SU-DHL-6 (cell line): ENCODE measurements around the gene LHFPL3.

ENCODE experiments used
- H2AFZ ChIP-seq: fragments of 200-600 bp; sonication (generic); 2 replicates; pipeline ENCODE4 v1.6.1; 2014; ENCODE audit warnings: low read depth, mild to moderate bottlenecking, moderate library complexity, mixed read lengths, antibody characterized with exemption, low read length; ENCODE audit not compliant: severe bottlenecking
- H3F3A ChIP-seq: fragments of 200-600 bp; shearing (Covaris generic); 2 replicates; pipeline ENCODE4 v1.6.0; 2016; ENCODE audit warnings: antibody characterized with exemption, mild to moderate bottlenecking; ENCODE audit not compliant: insufficient read depth
- H3K27ac ChIP-seq: fragments of 200-600 bp; sonication (generic); 2 replicates; pipeline ENCODE4 v1.5.1; 2016; ENCODE audit warnings: low read depth, mild to moderate bottlenecking, low read length, moderate library complexity, mixed read lengths
- H3K27me3 ChIP-seq: fragments of 200-600 bp; sonication (generic), shearing (Covaris generic); 2 replicates; pipeline ENCODE4 v1.6.0; 2014; ENCODE audit warnings: mild to moderate bottlenecking, low read length
- H3K36me3 ChIP-seq: fragments of 200-600 bp; sonication (generic); 2 replicates; pipeline ENCODE4 v1.6.1; 2014; ENCODE audit warnings: mild to moderate bottlenecking, low read length, mixed read lengths
- H3K4me2 ChIP-seq: fragments of 300-600, 200-600 bp; shearing (Covaris generic), sonication (generic); 2 replicates; pipeline ENCODE4 v1.6.0; 2014; ENCODE audit warnings: low read length, low read depth, mild to moderate bottlenecking; ENCODE audit not compliant: poor library complexity, severe bottlenecking
- H3K4me3 ChIP-seq: fragments of 200-600 bp; sonication (generic); 2 replicates; pipeline ENCODE4 v1.5.1; 2014; ENCODE audit warnings: antibody characterized with exemption, low read length, mild to moderate bottlenecking, mixed read lengths; ENCODE audit not compliant: insufficient read depth, poor library complexity, severe bottlenecking
- H3K79me2 ChIP-seq: fragments of 200-600 bp; sonication (generic); 2 replicates; pipeline ENCODE4 v1.6.1; 2014; ENCODE audit warnings: mild to moderate bottlenecking, low read length, moderate library complexity; ENCODE audit not compliant: insufficient read depth
- H3K9ac ChIP-seq: fragments of 200-600 bp; sonication (generic); 2 replicates; pipeline ENCODE4 v1.7.0; 2014; ENCODE audit warnings: mild to moderate bottlenecking, low read length
- H3K9me2 ChIP-seq: fragments of 200-600 bp; sonication (generic); replicated peaks from 2 replicates; pipeline ENCODE4 v1.6.1; 2014; ENCODE audit warnings: low read length; ENCODE audit not compliant: insufficient read depth
- H3K9me3 ChIP-seq: fragments of 200-600 bp; sonication (generic); 2 replicates; pipeline ENCODE4 v1.6.1; 2014; ENCODE audit warnings: low read length, mixed read lengths; ENCODE audit not compliant: insufficient read depth
- H4K20me1 ChIP-seq: fragments of 200-600 bp; sonication (generic); 2 replicates; pipeline ENCODE4 v1.6.1; 2014; ENCODE audit warnings: low read depth, mild to moderate bottlenecking, antibody characterized with exemption, low read length, moderate library complexity, mixed read lengths
- CTCF ChIP-seq: fragments of 200-600 bp; sonication (generic); IDR thresholded peaks from one replicate; pipeline ENCODE4 v1.5.1; 2017; ENCODE audit warnings: antibody characterized with exemption, mild to moderate bottlenecking, low read length, moderate library complexity; ENCODE audit not compliant: insufficient read depth, poor library complexity, severe bottlenecking
- EZH2phosphoT487 ChIP-seq: fragments of 200-600 bp; sonication (generic), shearing (Covaris generic); conservative IDR thresholded peaks from 2 replicates; pipeline ENCODE4 v1.6.1; 2018; ENCODE audit warnings: mild to moderate bottlenecking, antibody characterized with exemption, low read length, moderate library complexity, mixed read lengths

Gene LHFPL3

GRCh38 chr7:104945599-104945956, 617.2 kb downstream of the LHFPL3 start:
- H3K9ac ChIP-seq, result peak overlapping the region; percentile 55

GRCh38 chr7:104946338-104946737, 617.9 kb downstream of the LHFPL3 start:
- peaks cover 19% of the 10 kb centered on the region for H3F3A ChIP-seq
- H3K9me2 ChIP-seq, result no peaks in the 10 kb centered on the region
- no peak for TF ChIP-seq EZH2phosphoT487
- TF ChIP-seq CTCF, result no peak
- no peak overlapping the region for H3K4me3 ChIP-seq
- no peak overlapping the region for H3K27ac ChIP-seq
- no peaks in the 10 kb centered on the region for H3K9me3 ChIP-seq
- H3K4me2 ChIP-seq, result no peak overlapping the region
- H4K20me1 ChIP-seq, result no peaks in the 10 kb centered on the region
- no peaks in the 10 kb centered on the region for H3K27me3 ChIP-seq
- H3K36me3 ChIP-seq, result no peaks in the 10 kb centered on the region
- no peak overlapping the region for H2AFZ ChIP-seq
- no peaks in the 10 kb centered on the region for H3K79me2 ChIP-seq
- H3K9ac ChIP-seq, result no peak overlapping the region

More at GRCh38 chr7:104945599-104945956, 617.2 kb downstream of the LHFPL3 start:
- Histone ChIP-seq H2AFZ (peak overlapping the region; percentile 70), H3K79me2 (no peaks in the 10 kb centered on the region), H3K9me3 (no peaks in the 10 kb centered on the region), H3K9me2 (no peaks in the 10 kb centered on the region), H3K27ac (peak overlapping the region; percentile 93), H3K27me3 (no peaks in the 10 kb centered on the region), H3K4me2 (peak overlapping the region; percentile 77), H3K36me3 (no peaks in the 10 kb centered on the region), H4K20me1 (no peaks in the 10 kb centered on the region), H3F3A (peaks cover 19% of the 10 kb centered on the region), H3K4me3 (no peak overlapping the region)
- TF ChIP-seq CTCF (no peak), EZH2phosphoT487 (no peak)

GRCh38 chr7:104950006-104950405, 621.6 kb downstream of the LHFPL3 start:
- TF ChIP-seq EZH2phosphoT487 (no peak), CTCF (no peak)
- no peaks in the 10 kb centered on the region for H3F3A ChIP-seq

More at GRCh38 chr7:104950006-104950405, 621.6 kb downstream of the LHFPL3 start:
- no peak overlapping the region for H3K4me3 ChIP-seq
- H3K27me3 ChIP-seq, result no peaks in the 10 kb centered on the region
- H3K9me2 ChIP-seq, result no peaks in the 10 kb centered on the region
- H3K36me3 ChIP-seq, result no peaks in the 10 kb centered on the region
- H4K20me1 ChIP-seq, result no peaks in the 10 kb centered on the region
- no peaks in the 10 kb centered on the region for H3K79me2 ChIP-seq
- H3K27ac ChIP-seq, result no peak overlapping the region
- H2AFZ ChIP-seq, result no peak overlapping the region
- no peak overlapping the region for H3K9ac ChIP-seq
- H3K9me3 ChIP-seq, result no peaks in the 10 kb centered on the region
- no peak overlapping the region for H3K4me2 ChIP-seq
